K562 (cell line): ENCODE measurements around the gene TMCC2.

Experiments
- ATF1 ChIP-seq, 2 experiments: fragments of 450-650 bp in 1 of 2; IDR thresholded peaks; 2 replicates each; pipeline ENCODE4 v1.6.1; 2016; ENCODE audit warnings: missing compliant biosample characterization in 1 of 2, missing genetic modification characterization in 1 of 2
- DACH1 ChIP-seq: fragments of 450-650 bp; IDR thresholded peaks from 2 replicates; pipeline ENCODE4 v1.6.1; 2018; ENCODE audit not compliant: partially characterized antibody
- DPF2 ChIP-seq: fragments of 450-650 bp; IDR thresholded peaks from 2 replicates; pipeline ENCODE4 v1.6.1; 2016
- EZH2 ChIP-seq: IDR thresholded peaks from 2 replicates; pipeline ENCODE4 v1.6.1; 2012; ENCODE audit warnings: low read depth, mild to moderate bottlenecking, inconsistent platforms, low read length, borderline replicate concordance
- FOSL1 ChIP-seq: fragments of 200-800 bp; sonication (Bioruptor generic); conservative IDR thresholded peaks from 2 replicates; pipeline ENCODE4 v1.6.1; 2016; ENCODE audit warnings: missing genetic modification characterization, missing compliant biosample characterization
- MEF2A ChIP-seq: IDR thresholded peaks from 2 replicates; pipeline ENCODE4 v1.6.1; 2011; ENCODE audit warnings: low read depth, mild to moderate bottlenecking, low read length, moderate library complexity; ENCODE audit not compliant: control insufficient read depth
- POLR2A ChIP-seq: fragments of 450-650 bp; conservative IDR thresholded peaks from 2 replicates; pipeline ENCODE4 v1.6.1; 2016
- POLR2AphosphoS5 ChIP-seq: IDR thresholded peaks from 2 replicates; pipeline ENCODE4 v1.6.1; 2011; ENCODE audit warnings: mild to moderate bottlenecking, low read depth, low read length, moderate library complexity; ENCODE audit not compliant: control insufficient read depth, insufficient read depth
- ZNF12 ChIP-seq: sonication (generic); formaldehyde crosslinking; IDR thresholded peaks from 2 replicates; pipeline ENCODE4 v1.4.0; 2020; ENCODE audit warnings: mild to moderate bottlenecking, missing genetic modification reagents
- TF ChIP-seq, protein P1 (sequence below): sonication (generic); formaldehyde crosslinking; IDR thresholded peaks from 2 replicates; pipeline ENCODE4 v1.5.0; 2020; ENCODE audit warnings: missing genetic modification reagents
- TF ChIP-seq, protein P2 (sequence below): fragments of 450-650 bp; IDR thresholded peaks from 2 replicates; pipeline ENCODE4 v1.6.1; 2018; ENCODE audit not compliant: partially characterized antibody
- TF ChIP-seq, protein P3 (sequence below): sonication (generic); formaldehyde crosslinking; IDR thresholded peaks from 2 replicates; pipeline ENCODE4 v1.8.0; 2022; ENCODE audit warnings: mild to moderate bottlenecking, missing genetic modification reagents

DNA sequence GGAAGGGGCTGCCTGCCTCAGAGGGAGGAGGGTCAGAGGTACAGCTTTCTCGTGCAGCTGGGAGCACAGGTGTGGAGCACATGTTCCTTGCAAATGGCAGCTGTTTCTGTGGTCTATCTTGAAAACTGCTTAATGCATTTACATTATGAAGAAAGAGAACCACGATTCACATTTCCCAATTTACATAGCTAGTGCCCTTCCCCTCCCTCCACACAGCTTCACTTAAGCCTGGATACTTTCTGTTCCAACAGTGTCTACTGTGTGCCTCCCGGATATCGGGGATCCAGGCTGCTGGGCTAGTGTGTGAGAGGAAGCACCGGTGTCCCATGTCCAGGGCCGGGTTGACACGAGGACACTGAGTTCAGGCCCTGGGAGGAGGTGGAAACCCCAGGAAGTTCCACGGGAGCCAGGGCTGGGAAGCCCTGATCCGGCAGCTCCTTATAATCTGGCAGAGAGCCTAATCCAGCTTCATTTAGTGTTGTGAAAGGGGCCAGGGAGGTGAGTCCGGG, 31.6 kb downstream of the TMCC2 start:
- TF ChIP-seq ATF1 (CRISPR knock-in tag; IDR thresholded peaks at IDR 0.05) (no peak), ATF1 (tag; IDR thresholded peaks at IDR 0.05) (no peak), POLR2AphosphoS5 (no peak), POLR2A (no peak), DACH1 (no peak), MEF2A (no peak), DPF2 (no peak), FOSL1 (tag) (no peak), EZH2 (no peak), ZNF12 (CRISPR knock-in tag) (no peak)
- TF ChIP-seq, protein P1, sequence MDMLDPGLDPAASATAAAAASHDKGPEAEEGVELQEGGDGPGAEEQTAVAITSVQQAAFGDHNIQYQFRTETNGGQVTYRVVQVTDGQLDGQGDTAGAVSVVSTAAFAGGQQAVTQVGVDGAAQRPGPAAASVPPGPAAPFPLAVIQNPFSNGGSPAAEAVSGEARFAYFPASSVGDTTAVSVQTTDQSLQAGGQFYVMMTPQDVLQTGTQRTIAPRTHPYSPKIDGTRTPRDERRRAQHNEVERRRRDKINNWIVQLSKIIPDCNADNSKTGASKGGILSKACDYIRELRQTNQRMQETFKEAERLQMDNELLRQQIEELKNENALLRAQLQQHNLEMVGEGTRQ: no peak
- TF ChIP-seq, protein P2, sequence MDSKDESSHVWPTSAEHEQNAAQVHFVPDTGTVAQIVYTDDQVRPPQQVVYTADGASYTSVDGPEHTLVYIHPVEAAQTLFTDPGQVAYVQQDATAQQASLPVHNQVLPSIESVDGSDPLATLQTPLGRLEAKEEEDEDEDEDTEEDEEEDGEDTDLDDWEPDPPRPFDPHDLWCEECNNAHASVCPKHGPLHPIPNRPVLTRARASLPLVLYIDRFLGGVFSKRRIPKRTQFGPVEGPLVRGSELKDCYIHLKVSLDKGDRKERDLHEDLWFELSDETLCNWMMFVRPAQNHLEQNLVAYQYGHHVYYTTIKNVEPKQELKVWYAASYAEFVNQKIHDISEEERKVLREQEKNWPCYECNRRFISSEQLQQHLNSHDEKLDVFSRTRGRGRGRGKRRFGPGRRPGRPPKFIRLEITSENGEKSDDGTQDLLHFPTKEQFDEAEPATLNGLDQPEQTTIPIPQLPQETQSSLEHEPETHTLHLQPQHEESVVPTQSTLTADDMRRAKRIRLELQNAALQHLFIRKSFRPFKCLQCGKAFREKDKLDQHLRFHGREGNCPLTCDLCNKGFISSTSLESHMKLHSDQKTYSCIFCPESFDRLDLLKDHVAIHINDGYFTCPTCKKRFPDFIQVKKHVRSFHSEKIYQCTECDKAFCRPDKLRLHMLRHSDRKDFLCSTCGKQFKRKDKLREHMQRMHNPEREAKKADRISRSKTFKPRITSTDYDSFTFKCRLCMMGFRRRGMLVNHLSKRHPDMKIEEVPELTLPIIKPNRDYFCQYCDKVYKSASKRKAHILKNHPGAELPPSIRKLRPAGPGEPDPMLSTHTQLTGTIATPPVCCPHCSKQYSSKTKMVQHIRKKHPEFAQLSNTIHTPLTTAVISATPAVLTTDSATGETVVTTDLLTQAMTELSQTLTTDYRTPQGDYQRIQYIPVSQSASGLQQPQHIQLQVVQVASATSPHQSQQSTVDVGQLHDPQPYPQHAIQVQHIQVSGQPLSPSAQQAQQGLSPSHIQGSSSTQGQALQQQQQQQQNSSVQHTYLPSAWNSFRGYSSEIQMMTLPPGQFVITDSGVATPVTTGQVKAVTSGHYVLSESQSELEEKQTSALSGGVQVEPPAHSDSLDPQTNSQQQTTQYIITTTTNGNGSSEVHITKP: no peak
- TF ChIP-seq, protein P3, sequence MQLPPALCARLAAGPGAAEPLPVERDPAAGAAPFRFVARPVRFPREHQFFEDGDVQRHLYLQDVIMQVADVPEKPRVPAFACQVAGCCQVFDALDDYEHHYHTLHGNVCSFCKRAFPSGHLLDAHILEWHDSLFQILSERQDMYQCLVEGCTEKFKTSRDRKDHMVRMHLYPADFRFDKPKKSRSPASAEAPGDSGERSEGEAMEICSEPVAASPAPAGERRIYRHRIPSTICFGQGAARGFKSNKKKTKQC (CRISPR knock-in tag): no peak
